DND-41 (cell line): ENCODE data around the gene TMPRSS11E.

ENCODE experiments used
- CTCF ChIP-seq: IDR thresholded peaks from 2 replicates; pipeline ENCODE4 v1.5.1; 2012; ENCODE audit warnings: borderline replicate concordance, low read length, moderate library complexity, mild to moderate bottlenecking; ENCODE audit not compliant: poor library complexity, severe bottlenecking; ENCODE audit errors: extremely low read depth
- EZH2 ChIP-seq: IDR thresholded peaks from 3 replicates; pipeline ENCODE4 v1.6.1; 2012; ENCODE audit warnings: borderline replicate concordance, low read depth, mild to moderate bottlenecking, moderate library complexity, low read length, inconsistent platforms; ENCODE audit not compliant: severe bottlenecking

GRCh38 chr4:68445111-68445510 is 2.2 kb upstream of the TMPRSS11E start:
- no peak for TF ChIP-seq EZH2
- TF ChIP-seq CTCF = no peak
